Measurements from ENCODE around the gene TNFRSF1B. TPM values are rescaled to one million over a fixed set of nuclear protein-coding genes. Genes with fewer than 3 reads are reported as not detected.

The TNFRSF1B gene
- total RNA-seq, 1 experiment from 2014 or later = 1.4 TPM

DNA sequence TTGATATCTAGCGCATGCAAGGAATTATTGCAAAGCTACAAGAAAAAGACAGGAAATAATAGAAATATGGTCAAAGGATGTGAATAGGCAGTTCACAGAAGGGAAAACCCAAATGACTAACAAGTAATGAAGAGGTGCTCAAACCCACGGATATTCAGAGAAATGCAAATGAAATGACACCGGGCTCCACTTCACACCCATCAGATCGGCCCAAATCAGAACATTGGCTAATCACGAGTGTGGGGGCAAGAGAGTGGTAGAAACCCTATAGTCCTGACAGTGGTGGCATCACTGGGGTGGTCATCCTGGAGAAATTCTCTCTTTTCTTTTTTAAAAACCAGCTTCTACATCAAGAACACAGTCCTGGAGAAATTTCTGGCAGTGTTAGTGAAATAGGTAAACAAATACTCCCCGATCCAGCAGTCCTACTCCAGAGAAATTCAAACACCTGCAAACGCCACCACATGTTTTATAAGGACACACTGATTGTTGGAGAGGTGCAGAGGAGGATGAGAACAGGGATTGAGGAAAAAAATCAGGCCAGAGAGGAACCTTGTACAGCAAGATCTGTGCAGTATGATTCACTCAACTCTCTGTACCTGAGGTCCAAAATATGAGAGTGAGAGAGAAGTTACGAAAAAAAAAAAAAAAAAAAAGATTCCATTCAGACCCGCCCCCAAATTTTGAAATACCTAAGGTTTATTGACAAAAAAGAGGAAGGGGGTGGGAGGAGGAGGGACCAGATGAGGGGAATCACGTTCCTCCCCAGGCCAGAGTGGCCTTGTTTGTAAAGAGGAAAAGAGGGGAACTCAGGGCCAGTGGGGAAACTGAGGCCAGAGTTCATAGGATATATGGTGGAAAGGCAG, 9.2 kb upstream of the TNFRSF1B start:
- Histone ChIP-seq H3K36me3 (no peaks in the 10 kb centered on the region), H3K27ac (no peak overlapping the region), H3K4me3 (no peak overlapping the region), H3K9me3 (replicated peaks) (no peaks in the 10 kb centered on the region), H3K4me1 (replicated peaks) (peaks cover 28% of the 10 kb centered on the region), H3K27me3 (replicated peaks) (no peaks in the 10 kb centered on the region)
- no peak for DNase-seq (ENCODE audit: low read depth in 1 of 2, low spot score in 2 of 2)

GRCh38 chr1:12158357-12159092, 8.3 kb upstream of the TNFRSF1B start:
- Histone ChIP-seq H3K4me1 (replicated peaks) (peaks cover 20% of the 10 kb centered on the region), H3K4me3 (no peak overlapping the region), H3K36me3 (no peaks in the 10 kb centered on the region), H3K27me3 (replicated peaks) (no peaks in the 10 kb centered on the region), H3K27ac (no peak overlapping the region), H3K9me3 (replicated peaks) (no peaks in the 10 kb centered on the region)
- DNase-seq (ENCODE audit: low read depth in 1 of 2, low spot score in 2 of 2) = no peak

- no peak for DNase-seq (ENCODE audit: low read depth in 1 of 2, low spot score in 2 of 2)
- Histone ChIP-seq H3K27me3 (replicated peaks) (no peaks in the 10 kb centered on the region), H3K4me3 (no peak overlapping the region), H3K27ac (no peak overlapping the region), H3K9me3 (replicated peaks) (no peaks in the 10 kb centered on the region), H3K4me1 (replicated peaks) (peaks cover 14% of the 10 kb centered on the region), H3K36me3 (no peaks in the 10 kb centered on the region)
Observed at GRCh38 chr1:12159816-12160215, 7.0 kb upstream of the TNFRSF1B start.

DNA sequence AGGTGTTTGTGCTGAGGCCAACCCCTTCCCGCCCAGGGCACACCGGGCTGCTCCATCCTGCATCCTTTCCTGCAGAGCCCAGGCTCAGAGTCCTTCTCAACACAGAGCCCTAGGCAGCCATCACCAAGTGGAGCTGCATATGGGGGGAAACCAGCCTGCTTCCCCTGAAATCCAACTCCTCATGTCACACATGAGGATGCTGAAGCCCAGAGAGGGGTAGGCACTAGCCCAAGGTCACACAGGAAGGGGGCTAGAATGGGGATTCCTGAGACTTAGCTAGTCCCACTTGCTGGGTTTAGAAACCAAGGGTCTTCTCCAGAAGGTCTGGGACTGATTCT, 5.5 kb upstream of the TNFRSF1B start:
- DNase-seq (ENCODE audit: low read depth in 1 of 2, low spot score in 2 of 2) = no peak
- no peaks in the 10 kb centered on the region for H3K36me3 ChIP-seq
- no peak overlapping the region for H3K4me3 ChIP-seq
- H3K27me3 ChIP-seq (replicated peaks) = no peaks in the 10 kb centered on the region; the same call in 1 of the 2 replicates
- H3K4me1 ChIP-seq (replicated peaks) = peaks cover 14% of the 10 kb centered on the region
- H3K27ac ChIP-seq = peak overlapping the region; percentile 54
- no peaks in the 10 kb centered on the region for H3K9me3 ChIP-seq (replicated peaks)

GRCh38 chr1:12161662-12162458, 4.9 kb upstream of the TNFRSF1B start:
- Histone ChIP-seq H3K4me1 (replicated peaks) (peaks cover 18% of the 10 kb centered on the region), H3K4me3 (no peak overlapping the region), H3K9me3 (replicated peaks) (no peaks in the 10 kb centered on the region), H3K27ac (peak overlapping the region; percentile 54), H3K27me3 (replicated peaks) (peaks cover 5% of the 10 kb centered on the region), H3K36me3 (no peaks in the 10 kb centered on the region)
- DNase-seq (ENCODE audit: low read depth in 1 of 2, low spot score in 2 of 2) = peak; percentile 78 to 89

- no peak overlapping the region for H3K27ac ChIP-seq
- no peaks in the 10 kb centered on the region for H3K9me3 ChIP-seq (replicated peaks)
- no peak for DNase-seq (ENCODE audit: low read depth in 1 of 2, low spot score in 2 of 2)
- peaks cover 12% of the 10 kb centered on the region for H3K27me3 ChIP-seq (replicated peaks)
- no peaks in the 10 kb centered on the region for H3K36me3 ChIP-seq
- H3K4me1 ChIP-seq (replicated peaks) = peaks cover 24% of the 10 kb centered on the region
- H3K4me3 ChIP-seq = no peak overlapping the region
Observed at GRCh38 chr1:12162459-12163137, 4.2 kb upstream of the TNFRSF1B start.

DNA sequence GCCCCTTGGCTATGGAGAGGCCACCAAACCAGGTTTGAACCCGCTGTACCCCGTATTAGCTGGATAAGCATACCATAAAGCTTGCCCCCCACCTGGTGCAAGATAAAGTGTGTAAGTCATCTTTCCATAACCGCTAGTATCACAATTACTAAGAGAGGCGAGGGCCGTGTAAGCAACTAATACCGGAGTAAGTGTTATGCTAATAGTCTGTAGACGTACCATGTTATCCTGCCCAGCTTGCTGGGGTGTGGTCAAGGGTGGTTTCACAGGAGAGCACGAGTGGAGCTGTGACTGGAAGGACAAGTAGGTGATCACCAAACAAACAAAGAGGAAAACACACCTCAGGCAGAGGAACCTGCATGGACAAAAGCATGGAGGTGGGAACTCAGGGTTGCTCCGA, 3.6 kb upstream of the TNFRSF1B start:
- no peaks in the 10 kb centered on the region for H3K36me3 ChIP-seq

DNA sequence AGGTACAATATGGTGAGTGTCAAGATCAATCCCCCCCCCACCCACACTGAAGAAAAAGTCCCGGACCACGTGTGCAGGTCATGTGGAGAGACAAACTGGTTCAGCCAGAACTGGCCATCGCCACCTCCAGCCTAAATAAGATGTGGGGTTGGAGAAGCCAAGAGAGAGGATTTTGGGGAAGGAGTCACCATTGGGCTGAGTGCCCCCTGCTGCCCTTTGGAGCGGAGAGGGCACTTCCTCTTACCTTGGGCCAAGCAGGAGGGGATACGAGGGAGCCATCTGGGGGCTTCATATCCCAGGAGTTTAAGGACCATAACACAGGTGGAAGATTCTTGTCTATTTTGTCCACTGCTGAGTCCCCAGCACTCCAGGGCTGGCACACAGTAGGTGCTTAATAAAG, 2.6 kb upstream of the TNFRSF1B start:
- Histone ChIP-seq H3K27me3 (replicated peaks) (peaks cover 14% of the 10 kb centered on the region), H3K4me1 (replicated peaks) (peaks cover 24% of the 10 kb centered on the region), H3K9me3 (replicated peaks) (no peaks in the 10 kb centered on the region), H3K36me3 (no peaks in the 10 kb centered on the region), H3K4me3 (no peak overlapping the region), H3K27ac (no peak overlapping the region)
- no peak for DNase-seq (ENCODE audit: low read depth in 1 of 2, low spot score in 2 of 2)

More for the DNA sequence above, 3.6 kb upstream of the TNFRSF1B start:
- Histone ChIP-seq H3K4me3 (no peak overlapping the region), H3K27ac (no peak overlapping the region), H3K9me3 (replicated peaks) (no peaks in the 10 kb centered on the region), H3K27me3 (replicated peaks) (peaks cover 14% of the 10 kb centered on the region), H3K4me1 (replicated peaks) (peaks cover 24% of the 10 kb centered on the region)
- no peak for DNase-seq (ENCODE audit: low read depth in 1 of 2, low spot score in 2 of 2)

- DNase-seq (ENCODE audit: low read depth in 1 of 2, low spot score in 2 of 2) = no peak
- Histone ChIP-seq H3K27ac (no peak overlapping the region), H3K4me3 (no peak overlapping the region), H3K27me3 (replicated peaks) (peaks cover 14% of the 10 kb centered on the region), H3K9me3 (replicated peaks) (no peaks in the 10 kb centered on the region), H3K4me1 (replicated peaks) (peaks cover 24% of the 10 kb centered on the region), H3K36me3 (no peaks in the 10 kb centered on the region)
Observed at GRCh38 chr1:12165342-12165741, 1.4 kb upstream of the TNFRSF1B start.

DNA sequence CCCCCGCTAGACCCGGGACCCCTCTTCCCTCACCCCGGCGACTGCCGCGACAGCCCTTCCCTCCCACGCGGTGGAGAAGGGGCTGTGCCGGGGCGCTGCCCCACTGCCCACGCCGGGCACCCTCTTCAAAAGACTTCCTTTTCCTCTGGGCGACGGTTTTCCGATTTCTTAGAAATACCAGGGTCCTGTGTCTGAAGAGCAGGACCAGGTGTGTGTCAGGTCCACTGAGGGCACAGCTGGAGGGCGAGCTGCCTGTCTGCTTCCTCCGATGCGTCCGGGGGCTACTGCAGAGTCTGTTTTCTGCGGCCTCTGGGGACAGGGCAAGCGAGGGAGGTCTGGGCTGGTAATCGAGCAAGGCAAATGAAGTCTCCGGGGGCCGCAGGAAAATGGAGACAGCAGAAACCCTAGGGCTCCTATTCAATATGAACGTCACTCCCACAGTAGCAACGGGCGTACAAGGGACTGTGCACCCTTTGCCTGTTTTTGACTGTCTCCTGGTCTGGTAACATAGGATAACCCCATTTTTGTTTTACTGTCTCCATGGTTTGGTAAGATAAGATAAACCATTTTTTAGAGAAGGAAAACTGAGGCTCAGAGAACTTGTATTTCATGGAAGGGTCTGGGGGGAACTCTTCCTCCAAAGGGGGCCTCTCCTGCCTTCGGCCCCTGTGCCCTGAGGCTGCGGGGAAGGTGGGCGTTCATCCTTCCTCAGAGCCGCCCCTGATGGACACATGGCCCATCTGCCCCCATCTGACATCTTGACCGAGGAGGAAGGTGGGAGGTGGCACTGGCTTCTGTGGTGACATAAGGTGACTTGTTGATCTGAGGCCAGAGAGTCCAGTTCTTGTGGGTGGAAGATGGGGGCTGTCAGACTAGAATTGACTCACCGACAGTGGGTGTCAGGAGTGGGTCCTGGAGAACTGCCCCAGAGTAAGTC, 970 bp downstream of the TNFRSF1B start:
- Histone ChIP-seq H3K9me3 (replicated peaks) (no peaks in the 10 kb centered on the region), H3K36me3 (no peaks in the 10 kb centered on the region), H3K27me3 (replicated peaks) (peaks cover 14% of the 10 kb centered on the region), H3K4me3 (peak overlapping the region; percentile 56), H3K4me1 (replicated peaks) (peaks cover 10% of the 10 kb centered on the region), H3K27ac (no peak overlapping the region)
- no peak for DNase-seq (ENCODE audit: low read depth in 1 of 2, low spot score in 2 of 2)

DNA sequence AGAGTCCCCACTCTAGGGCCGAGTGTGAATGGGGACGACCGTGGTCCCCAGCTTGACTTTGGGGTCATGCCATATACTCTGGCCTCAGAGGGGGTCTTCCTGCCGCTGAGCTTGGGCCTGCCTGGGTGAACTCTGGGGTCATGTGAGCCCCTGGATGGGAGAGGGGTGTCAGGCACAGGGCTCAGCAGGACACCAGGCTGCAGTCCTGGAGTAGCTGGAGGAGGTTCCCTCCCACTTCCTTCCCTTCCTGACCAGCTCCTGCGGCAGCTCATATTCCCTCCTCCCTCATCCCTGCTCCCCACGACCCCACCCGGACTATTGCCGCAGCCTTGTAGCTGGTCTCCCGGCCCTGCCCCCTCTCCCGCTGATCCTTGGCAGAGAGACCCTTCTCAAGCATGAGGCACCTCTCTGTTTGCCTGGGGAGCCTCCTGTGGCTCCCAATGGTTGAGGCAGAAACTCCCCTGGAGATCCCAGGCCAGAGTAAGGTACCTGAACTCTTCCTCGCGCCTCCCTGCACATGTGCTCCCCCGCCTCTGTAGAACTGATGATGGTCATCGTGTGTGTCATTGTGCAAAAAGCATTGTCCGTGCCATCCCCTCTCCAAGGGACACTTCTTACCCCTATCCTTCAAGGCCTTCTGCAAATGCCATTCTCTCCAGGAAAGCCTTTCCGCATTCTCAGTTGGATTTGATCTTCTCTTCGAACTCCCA, 1.8 kb downstream of the TNFRSF1B start:
- Histone ChIP-seq H3K4me1 (replicated peaks) (peaks cover 10% of the 10 kb centered on the region), H3K4me3 (no peak overlapping the region), H3K9me3 (replicated peaks) (no peaks in the 10 kb centered on the region), H3K27ac (no peak overlapping the region), H3K36me3 (no peaks in the 10 kb centered on the region), H3K27me3 (replicated peaks) (peaks cover 14% of the 10 kb centered on the region)
- DNase-seq (ENCODE audit: low read depth in 1 of 2, low spot score in 2 of 2) = no peak

GRCh38 chr1:12169442-12170135, 2.8 kb downstream of the TNFRSF1B start:
- peaks cover 14% of the 10 kb centered on the region for H3K27me3 ChIP-seq (replicated peaks)
- DNase-seq (ENCODE audit: low read depth in 1 of 2, low spot score in 2 of 2) = no peak
- H3K4me1 ChIP-seq (replicated peaks) = peaks cover 10% of the 10 kb centered on the region

More at GRCh38 chr1:12169442-12170135, 2.8 kb downstream of the TNFRSF1B start:
- H3K27ac ChIP-seq = no peak overlapping the region
- no peak overlapping the region for H3K4me3 ChIP-seq
- no peaks in the 10 kb centered on the region for H3K36me3 ChIP-seq
- no peaks in the 10 kb centered on the region for H3K9me3 ChIP-seq (replicated peaks)
